ENCODE results near the gene ABLIM1.

Gene ABLIM1

GRCh38 chr10:114387784-114388183 is 270.3 kb downstream of the ABLIM1 start:
- no peak for DNase-seq (ENCODE audit: low read depth)

GRCh38 chr10:114386452-114386851 is 271.6 kb downstream of the ABLIM1 start:
- no peak for DNase-seq (ENCODE audit: low read depth)

- DNase-seq (ENCODE audit: low read depth) = no peak
Measured at GRCh38 chr10:114385557-114385956, 272.5 kb downstream of the ABLIM1 start.

GRCh38 chr10:114384601-114385000 is 273.5 kb downstream of the ABLIM1 start:
- DNase-seq (ENCODE audit: low read depth) = no peak

- DNase-seq (ENCODE audit: low read depth) = no peak
Measured at GRCh38 chr10:114384181-114384580, 273.9 kb downstream of the ABLIM1 start.

Measured in GM04504 (cell line).